H9 (cell line): ENCODE data around the gene B3GALNT2. TPM values are rescaled to one million over a fixed set of nuclear protein-coding genes. Genes with fewer than 3 reads are reported as not detected.

ENCODE experiments used
- DNase-seq: peaks from one replicate; pipeline ENCODE4 v3.0.0-alpha.2; 2017
- H2AFZ ChIP-seq: one replicate; pipeline ENCODE4 v1.6.1; 2013; ENCODE audit warnings: mild to moderate bottlenecking, low read length, control low read depth, moderate library complexity
- H2AK5ac ChIP-seq: 2 replicates; pipeline ENCODE4 v1.6.1; 2013; ENCODE audit warnings: low read length, control low read depth, mixed read lengths; ENCODE audit not compliant: insufficient read length
- H2BK120ac ChIP-seq: one replicate; pipeline ENCODE4 v1.6.1; 2013; ENCODE audit warnings: low read depth, mild to moderate bottlenecking, low read length, control low read depth, inconsistent platforms; ENCODE audit not compliant: poor library complexity, severe bottlenecking
- H2BK12ac ChIP-seq: 2 replicates; pipeline ENCODE4 v1.6.1; 2013; ENCODE audit warnings: low read length, control low read depth, mixed read lengths, low read depth; ENCODE audit not compliant: insufficient read length
- H2BK15ac ChIP-seq: 2 replicates; pipeline ENCODE4 v1.6.1; 2013; ENCODE audit warnings: low read depth, low read length, control low read depth
- H2BK20ac ChIP-seq: one replicate; pipeline ENCODE4 v1.6.1; 2013; ENCODE audit warnings: low read depth, mild to moderate bottlenecking, low read length, control low read depth, inconsistent platforms; ENCODE audit not compliant: poor library complexity, severe bottlenecking
- H2BK5ac ChIP-seq: 2 replicates; pipeline ENCODE4 v1.6.1; 2013; ENCODE audit warnings: low read length, control low read depth, mixed read lengths; ENCODE audit not compliant: insufficient read length
- H3K14ac ChIP-seq: 2 replicates; pipeline ENCODE4 v1.6.1; 2013; ENCODE audit warnings: low read length, control low read depth; ENCODE audit not compliant: insufficient read depth
- H3K18ac ChIP-seq: 2 replicates; pipeline ENCODE4 v1.6.1; 2013; ENCODE audit warnings: low read depth, mild to moderate bottlenecking, mixed read lengths, low read length, control low read depth; ENCODE audit not compliant: insufficient read length
- H3K23ac ChIP-seq: 2 replicates; pipeline ENCODE4 v1.6.1; 2013; ENCODE audit warnings: low read length, control low read depth, mixed read lengths, low read depth; ENCODE audit not compliant: insufficient read length
- H3K23me2 ChIP-seq: 2 replicates; pipeline ENCODE4 v1.6.1; 2013; ENCODE audit warnings: low read depth, mild to moderate bottlenecking, mixed read lengths, low read length, control low read depth; ENCODE audit not compliant: insufficient read length, poor library complexity, severe bottlenecking
- H3K27ac ChIP-seq: 2 replicates; pipeline ENCODE4 v1.5.1; 2013; ENCODE audit warnings: low read length, control low read depth, mixed read lengths, low read depth; ENCODE audit not compliant: insufficient read length
- H3K27me3 ChIP-seq: 2 replicates; pipeline ENCODE4 v1.6.1; 2013; ENCODE audit warnings: low read length, control low read depth, inconsistent platforms; ENCODE audit not compliant: insufficient read depth
- H3K4ac ChIP-seq: 2 replicates; pipeline ENCODE4 v1.6.1; 2013; ENCODE audit warnings: low read depth, mild to moderate bottlenecking, control low read depth, inconsistent platforms, low read length, moderate library complexity
- H3K4me1 ChIP-seq: 2 replicates; pipeline ENCODE4 v1.6.1; 2013; ENCODE audit warnings: low read length, control low read depth, inconsistent platforms; ENCODE audit not compliant: insufficient read depth
- H3K4me2 ChIP-seq: 2 replicates; pipeline ENCODE4 v1.6.1; 2013; ENCODE audit warnings: low read length, control low read depth, mixed read lengths; ENCODE audit not compliant: insufficient read length, insufficient read depth
- H3K56ac ChIP-seq: 2 replicates; pipeline ENCODE4 v1.6.1; 2013; ENCODE audit warnings: low read depth, mild to moderate bottlenecking, mixed read lengths, low read length, control low read depth; ENCODE audit not compliant: insufficient read length
- H3K79me1 ChIP-seq: 2 replicates; pipeline ENCODE4 v1.6.1; 2013; ENCODE audit warnings: low read depth, mild to moderate bottlenecking, moderate library complexity, low read length, control low read depth, inconsistent platforms; ENCODE audit not compliant: insufficient read depth, poor library complexity, severe bottlenecking
- H3K79me2 ChIP-seq: 2 replicates; pipeline ENCODE4 v1.6.1; 2013; ENCODE audit warnings: low read length, control low read depth, inconsistent platforms; ENCODE audit not compliant: insufficient read depth
- H3K9ac ChIP-seq: 2 replicates; pipeline ENCODE4 v1.6.1; 2013; ENCODE audit warnings: low read length, control low read depth, mixed read lengths; ENCODE audit not compliant: insufficient read length; ENCODE audit errors: extremely low read depth
- H3K9me3 ChIP-seq: one replicate; pipeline ENCODE4 v1.6.1; 2013; ENCODE audit warnings: low read depth, low read length, inconsistent platforms; ENCODE audit not compliant: control insufficient read depth
- H3T11ph ChIP-seq: one replicate; pipeline ENCODE4 v1.6.1; 2013; ENCODE audit warnings: mild to moderate bottlenecking, low read length, control low read depth, inconsistent platforms
- H4K20me1 ChIP-seq: one replicate; pipeline ENCODE4 v1.6.1; 2013; ENCODE audit not compliant: control insufficient read depth, insufficient read length, insufficient read depth
- H4K5ac ChIP-seq: 2 replicates; pipeline ENCODE4 v1.6.1; 2013; ENCODE audit warnings: low read depth, mild to moderate bottlenecking, mixed read lengths, low read length, control low read depth; ENCODE audit not compliant: insufficient read length
- H4K8ac ChIP-seq: replicated peaks from 2 replicates; pipeline ENCODE4 v1.6.1; 2013; ENCODE audit warnings: low read length, control low read depth, mixed read lengths, low read depth; ENCODE audit not compliant: insufficient read length
- H4K91ac ChIP-seq: 2 replicates; pipeline ENCODE4 v1.6.1; 2013; ENCODE audit warnings: low read depth, mild to moderate bottlenecking, moderate library complexity, mixed read lengths, low read length, control low read depth; ENCODE audit not compliant: insufficient read length
- H3K27ac Mint-ChIP-seq, 3 experiments: 2 replicates in 2 of 3; 3 replicates in 1 of 3; pipeline ENCODE4 v1.8.0; 2020 to 2021; ENCODE audit warnings: mixed read lengths in 3 of 3, mild to moderate bottlenecking in 1 of 3, moderate library complexity in 1 of 3
- H3K27me3 Mint-ChIP-seq: 2 replicates; pipeline ENCODE4 v1.8.0; 2021; ENCODE audit warnings: low read depth, mild to moderate bottlenecking, moderate library complexity, mixed read lengths
- H3K36me3 Mint-ChIP-seq, 3 experiments: 2 replicates in 2 of 3; 3 replicates in 1 of 3; pipeline ENCODE4 v1.8.0; 2020 to 2021; ENCODE audit warnings: low read depth in 3 of 3, mixed read lengths in 3 of 3; ENCODE audit not compliant: insufficient read depth in 1 of 3
- H3K4me1 Mint-ChIP-seq, 2 experiments: 2 replicates each; pipeline ENCODE4 v1.8.0; 2020; ENCODE audit warnings: mixed read lengths in 2 of 2
- H3K4me3 Mint-ChIP-seq, 2 experiments: 2 replicates in 1 of 2; 3 replicates in 1 of 2; pipeline ENCODE4 v1.8.0; 2020 to 2021; ENCODE audit warnings: mild to moderate bottlenecking in 2 of 2, mixed read lengths in 2 of 2, moderate library complexity in 1 of 2
- H3K9me3 Mint-ChIP-seq, 2 experiments: 2 replicates in 1 of 2; 3 replicates in 1 of 2; pipeline ENCODE4 v1.8.0; 2020; ENCODE audit warnings: mild to moderate bottlenecking in 2 of 2, mixed read lengths in 2 of 2, moderate library complexity in 1 of 2
- WGBS: extraction: QIAGEN DNeasy Blood & Tissue Kit; methylation state at CpG from one replicate; pipeline ENCODE4 v1.1.7; 2013; ENCODE audit warnings: missing lambda C conversion rate, low lambda C conversion rate, mixed read lengths; ENCODE audit not compliant: insufficient read length; ENCODE audit errors: extremely low coverage; 5-methylcytosine and 5-hydroxymethylcytosine counted together
- total RNA-seq: library from RNA; stranded (reverse); gene quantifications from 2 replicates; pipeline ENCODE4 v1.2.1, GENCODE V29; 2021
- TF ChIP-seq, protein P1 (sequence below): fragments of 200-600 bp; sonication (generic); conservative IDR thresholded peaks from 3 replicates; pipeline ENCODE4 v1.8.0; 2021; ENCODE audit warnings: antibody characterized with exemption, mild to moderate bottlenecking

B3GALNT2 gene
- total RNA-seq, 1 experiment from 2014 or later, result 27.8 TPM

DNA sequence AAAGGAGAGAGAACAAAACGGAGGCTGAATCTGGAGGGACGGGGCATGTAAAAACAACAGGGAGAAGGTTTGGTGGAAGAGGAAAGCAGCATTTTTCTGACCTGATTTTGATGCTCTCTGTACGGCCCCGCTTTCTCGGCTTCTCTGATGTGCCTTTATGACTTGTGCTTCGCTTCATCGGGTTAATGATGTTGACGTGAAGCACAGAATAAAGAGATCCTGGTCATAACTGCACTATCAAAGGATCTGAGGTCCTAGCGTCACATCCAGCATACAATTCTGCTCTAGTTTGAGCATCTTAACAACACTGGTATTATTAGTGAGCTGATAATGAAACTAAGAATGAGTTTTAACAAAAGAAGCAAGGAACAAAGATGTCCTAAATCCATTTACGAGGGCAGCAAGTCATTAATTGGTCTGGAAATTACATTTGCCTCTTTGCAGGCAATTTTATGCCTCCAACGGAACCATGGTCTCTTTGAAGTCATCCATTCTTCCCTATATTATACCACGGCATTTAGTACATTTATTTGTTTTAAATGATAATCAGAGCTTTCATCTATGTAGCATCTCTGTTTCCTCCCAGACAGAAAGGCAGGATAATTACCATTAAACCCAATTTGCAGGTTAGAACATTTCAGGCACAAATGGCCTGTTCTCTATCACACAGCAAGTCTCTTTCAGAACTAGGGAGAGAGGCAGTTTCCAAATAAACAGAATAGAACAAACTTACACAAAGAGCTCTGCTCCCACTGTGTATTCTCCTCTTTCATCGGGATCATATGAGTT, 45.3 kb upstream of the B3GALNT2 start:
- no peaks in the 10 kb centered on the region for H3K27me3 Mint-ChIP-seq
- H3K23me2 ChIP-seq, result no peaks in the 10 kb centered on the region

More for the DNA sequence above, 45.3 kb upstream of the B3GALNT2 start:
- no peak overlapping the region for H3K23ac ChIP-seq
- no peaks in the 10 kb centered on the region for H4K20me1 ChIP-seq
- H2BK5ac ChIP-seq, result no peak overlapping the region
- H4K8ac ChIP-seq, result no peak overlapping the region
- H3K9me3 Mint-ChIP-seq, result no peaks in the 10 kb centered on the region
- H3K14ac ChIP-seq, result no peak overlapping the region
- DNase-seq, result no peak
- no peak overlapping the region for H2BK120ac ChIP-seq
- H2AFZ ChIP-seq, result no peak overlapping the region
- no peak overlapping the region for H3K4me2 ChIP-seq
- H2AK5ac ChIP-seq, result no peak overlapping the region
- H3K79me1 ChIP-seq, result no peaks in the 10 kb centered on the region
- no peaks in the 10 kb centered on the region for H3K4me1 ChIP-seq
- H3K4me1 Mint-ChIP-seq, result peaks cover 22 to 23% of the 10 kb centered on the region in 2 experiments
- TF ChIP-seq, protein P1, sequence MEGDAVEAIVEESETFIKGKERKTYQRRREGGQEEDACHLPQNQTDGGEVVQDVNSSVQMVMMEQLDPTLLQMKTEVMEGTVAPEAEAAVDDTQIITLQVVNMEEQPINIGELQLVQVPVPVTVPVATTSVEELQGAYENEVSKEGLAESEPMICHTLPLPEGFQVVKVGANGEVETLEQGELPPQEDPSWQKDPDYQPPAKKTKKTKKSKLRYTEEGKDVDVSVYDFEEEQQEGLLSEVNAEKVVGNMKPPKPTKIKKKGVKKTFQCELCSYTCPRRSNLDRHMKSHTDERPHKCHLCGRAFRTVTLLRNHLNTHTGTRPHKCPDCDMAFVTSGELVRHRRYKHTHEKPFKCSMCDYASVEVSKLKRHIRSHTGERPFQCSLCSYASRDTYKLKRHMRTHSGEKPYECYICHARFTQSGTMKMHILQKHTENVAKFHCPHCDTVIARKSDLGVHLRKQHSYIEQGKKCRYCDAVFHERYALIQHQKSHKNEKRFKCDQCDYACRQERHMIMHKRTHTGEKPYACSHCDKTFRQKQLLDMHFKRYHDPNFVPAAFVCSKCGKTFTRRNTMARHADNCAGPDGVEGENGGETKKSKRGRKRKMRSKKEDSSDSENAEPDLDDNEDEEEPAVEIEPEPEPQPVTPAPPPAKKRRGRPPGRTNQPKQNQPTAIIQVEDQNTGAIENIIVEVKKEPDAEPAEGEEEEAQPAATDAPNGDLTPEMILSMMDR, result no peak
- H4K5ac ChIP-seq, result no peak overlapping the region
- H3K4ac ChIP-seq, result no peak overlapping the region
- H3K9me3 ChIP-seq, result no peaks in the 10 kb centered on the region
- no peak overlapping the region for H2BK20ac ChIP-seq
- H2BK12ac ChIP-seq, result no peak overlapping the region
- no peak overlapping the region for H3K18ac ChIP-seq
- H3K9ac ChIP-seq, result no peak overlapping the region
- no peak overlapping the region for H3K27ac ChIP-seq
- no peaks in the 10 kb centered on the region for H3K27me3 ChIP-seq
- WGBS, result no CpG with 5 or more reads among the region's 13 CpGs
- H3K56ac ChIP-seq, result no peak overlapping the region
- no peak overlapping the region for H3T11ph ChIP-seq
- H3K36me3 Mint-ChIP-seq, result no peaks in the 10 kb centered on the region
- peak overlapping the region in 1 of 3 experiments; percentile 9; a peak in 2 of 7 replicates for H3K27ac Mint-ChIP-seq
- no peak overlapping the region for H2BK15ac ChIP-seq
- H4K91ac ChIP-seq, result no peak overlapping the region
- no peaks in the 10 kb centered on the region for H3K79me2 ChIP-seq
- H3K4me3 Mint-ChIP-seq, result no peak overlapping the region
